ENCODE measurements around the gene FBP1. TPM values are rescaled to one million over a fixed set of nuclear protein-coding genes. Genes with fewer than 3 reads are reported as not detected.

The FBP1 gene
- total RNA-seq, 1 donor from 2014 or later: 5.3 TPM

- DNase-seq (ENCODE audit: low spot score in 2 of 2, unreplicated experiment in 2 of 2): no peak
- Mint-ChIP-seq H3K36me3 (peaks cover 2% of the 10 kb centered on the region), H3K27ac (no peak overlapping the region), H3K4me3 (no peak overlapping the region), H3K9me3 (no peaks in the 10 kb centered on the region), H3K4me1 (peaks cover 5% of the 10 kb centered on the region), H3K27me3 (ENCODE audit: low read depth) (peaks cover 15% of the 10 kb centered on the region)
- TF ChIP-seq CTCF (IDR thresholded peaks at IDR 0.05; ENCODE audit: unreplicated experiment): no peak
Observed at GRCh38 chr9:94577036-94577435, 62.3 kb downstream of the FBP1 start.

GRCh38 chr9:94576131-94576530 is 63.2 kb downstream of the FBP1 start:
- TF ChIP-seq CTCF (IDR thresholded peaks at IDR 0.05; ENCODE audit: unreplicated experiment): no peak
- peaks cover 2% of the 10 kb centered on the region for H3K36me3 Mint-ChIP-seq
- no peaks in the 10 kb centered on the region for H3K9me3 Mint-ChIP-seq
- H3K4me1 Mint-ChIP-seq: peaks cover 5% of the 10 kb centered on the region
- no peak for DNase-seq (ENCODE audit: low spot score in 2 of 2, unreplicated experiment in 2 of 2)
- no peak overlapping the region for H3K4me3 Mint-ChIP-seq
- no peak overlapping the region for H3K27ac Mint-ChIP-seq
- peaks cover 20% of the 10 kb centered on the region for H3K27me3 Mint-ChIP-seq (ENCODE audit: low read depth)

GRCh38 chr9:94568972-94569712 is 70.2 kb downstream of the FBP1 start:
- H3K27ac Mint-ChIP-seq: no peak overlapping the region
- no peak for TF ChIP-seq CTCF (IDR thresholded peaks at IDR 0.05; ENCODE audit: unreplicated experiment)
- H3K4me1 Mint-ChIP-seq: no peaks in the 10 kb centered on the region
- peaks cover 3% of the 10 kb centered on the region for H3K9me3 Mint-ChIP-seq
- H3K36me3 Mint-ChIP-seq: peaks cover 11% of the 10 kb centered on the region
- H3K4me3 Mint-ChIP-seq: no peak overlapping the region
- no peak for DNase-seq (ENCODE audit: low spot score in 2 of 2, unreplicated experiment in 2 of 2)
- peaks cover 20% of the 10 kb centered on the region for H3K27me3 Mint-ChIP-seq (ENCODE audit: low read depth)

GRCh38 chr9:94568250-94568889 is 70.9 kb downstream of the FBP1 start:
- peaks cover 15% of the 10 kb centered on the region for H3K27me3 Mint-ChIP-seq (ENCODE audit: low read depth)
- no peak overlapping the region for H3K4me3 Mint-ChIP-seq
- no peak overlapping the region for H3K27ac Mint-ChIP-seq
- no peaks in the 10 kb centered on the region for H3K4me1 Mint-ChIP-seq
- H3K36me3 Mint-ChIP-seq: peaks cover 19% of the 10 kb centered on the region
- TF ChIP-seq CTCF (IDR thresholded peaks at IDR 0.05; ENCODE audit: unreplicated experiment): no peak
- no peak for DNase-seq (ENCODE audit: low spot score in 2 of 2, unreplicated experiment in 2 of 2)
- peaks cover 6% of the 10 kb centered on the region for H3K9me3 Mint-ChIP-seq

GRCh38 chr9:94567271-94567670 is 72.0 kb downstream of the FBP1 start:
- no peaks in the 10 kb centered on the region for H3K4me1 Mint-ChIP-seq
- no peak for TF ChIP-seq CTCF (IDR thresholded peaks at IDR 0.05; ENCODE audit: unreplicated experiment)
- no peak for DNase-seq (ENCODE audit: low spot score in 2 of 2, unreplicated experiment in 2 of 2)
- no peak overlapping the region for H3K4me3 Mint-ChIP-seq
- H3K36me3 Mint-ChIP-seq: peaks cover 19% of the 10 kb centered on the region
- peaks cover 7% of the 10 kb centered on the region for H3K27me3 Mint-ChIP-seq (ENCODE audit: low read depth)
- peaks cover 6% of the 10 kb centered on the region for H3K9me3 Mint-ChIP-seq
- H3K27ac Mint-ChIP-seq: no peak overlapping the region

Data from mesothelial cell of epicardium (in vitro differentiated cells).